ENCODE results near the gene MIEF1. TPM values are rescaled to one million over a fixed set of nuclear protein-coding genes. Genes with fewer than 3 reads are reported as not detected.

Gene MIEF1
- total and polyA plus RNA-seq, 2 of the 8 experiments (the other 6 are each of a cell fraction or from before 2014, with no cell fraction given) = 16.8 to 32.7 TPM

DNA sequence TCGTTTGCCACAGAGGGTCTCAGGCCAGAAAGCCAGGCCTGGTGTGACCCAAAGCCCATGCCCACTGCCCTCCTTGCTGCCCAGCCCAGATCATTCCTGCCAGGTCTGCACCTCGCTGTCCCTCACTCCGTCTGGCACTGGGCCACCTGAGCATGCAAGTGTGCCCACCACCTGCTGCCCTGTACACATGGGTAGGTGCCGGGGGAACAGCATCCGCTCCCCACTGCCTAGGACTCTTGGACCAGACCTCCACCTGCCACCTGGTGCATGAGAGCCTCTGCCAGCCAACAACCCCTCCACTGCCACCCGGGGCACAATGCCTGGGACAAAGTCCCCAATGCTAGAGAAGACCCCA, 32.8 kb upstream of the MIEF1 start:
- Histone ChIP-seq H3K14ac (ENCODE audit: insufficient read length) (no peak overlapping the region), H2BK5ac (ENCODE audit: low read depth, low read length) (no peak overlapping the region), H2AFZ (ENCODE audit: low read length) (no peak overlapping the region), H3K4me2 (ENCODE audit: insufficient read depth in 1 of 2, low read depth in 2 of 2, low read length in 2 of 2) (no peak overlapping the region), H2BK15ac (ENCODE audit: low read length) (no peak overlapping the region), H3K23ac (ENCODE audit: insufficient read length) (no peak overlapping the region), H3K79me2 (ENCODE audit: control insufficient read depth in 1 of 2, insufficient read depth in 2 of 2, low read length in 2 of 2) (no peaks in the 10 kb centered on the region), H3K4me1 (replicated peaks in 1 of 4; ENCODE audit: control insufficient read depth in 3 of 4, insufficient read depth in 4 of 4, low read length in 3 of 4) (peaks cover 11 to 44% (median 32%) of the 10 kb centered on the region in 4 experiments), H4K5ac (ENCODE audit: insufficient read length, low read depth, low read length) (no peak overlapping the region), H2BK120ac (replicated peaks; ENCODE audit: low read depth, low read length) (no peak overlapping the region), H3K56ac (replicated peaks; ENCODE audit: insufficient read length, low read depth, low read length) (no peak overlapping the region), H3K9ac (replicated peaks in 1 of 4; ENCODE audit: extremely low read depth in 1 of 4, low read depth in 3 of 4, low read length in 3 of 4) (no peak overlapping the region), H3K27me3 (replicated peaks in 1 of 4; ENCODE audit: control insufficient read depth in 3 of 4, extremely low read depth in 1 of 4, insufficient read depth in 3 of 4, low read length in 3 of 4) (no peaks in the 10 kb centered on the region), H3K79me1 (ENCODE audit: low read depth, low read length) (no peaks in the 10 kb centered on the region; the same call in none of the 2 replicates), H4K20me1 (replicated peaks in 1 of 2; ENCODE audit: control insufficient read depth in 1 of 2, insufficient read depth in 2 of 2, low read length in 2 of 2) (peaks cover 0 to 6% of the 10 kb centered on the region in 2 experiments), H2BK12ac (ENCODE audit: low read depth, low read length) (no peak overlapping the region), H3K27ac (ENCODE audit: low read depth, low read length) (no peak overlapping the region), H4K8ac (ENCODE audit: extremely low read depth, insufficient read depth, low read length) (no peak overlapping the region; the same call in 1 of the 2 replicates), H3K18ac (ENCODE audit: extremely low read depth, low read length) (no peak overlapping the region; the same call in 1 of the 2 replicates), H4K91ac (replicated peaks; ENCODE audit: insufficient read length, low read length) (peak overlapping the region; percentile 38), H3K4ac (replicated peaks; ENCODE audit: insufficient read length, low read depth, low read length) (peak overlapping the region; percentile 34), H3K36me3 (ENCODE audit: control insufficient read depth in 2 of 4, insufficient read depth in 4 of 4, low read length in 3 of 4) (no peaks in the 10 kb centered on the region), H2AK5ac (ENCODE audit: low read depth, low read length) (no peak overlapping the region), H3K4me3 (ENCODE audit: extremely low read depth in 1 of 4, insufficient read depth in 2 of 4, low read depth in 3 of 4, low read length in 4 of 4) (no peak overlapping the region), H3K23me2 (ENCODE audit: low read depth, low read length) (no peaks in the 10 kb centered on the region), H2BK20ac (ENCODE audit: low read length) (no peak overlapping the region), H3K9me3 (ENCODE audit: insufficient read depth in 2 of 2, low read depth in 1 of 2, low read length in 1 of 2) (no peaks in the 10 kb centered on the region)
- TF ChIP-seq ATF3 (IDR thresholded peaks at IDR 0.05; ENCODE audit: insufficient read depth, low read depth, low read length) = no peak
- no peak for TF ChIP-seq RXRA (IDR thresholded peaks at IDR 0.05; ENCODE audit: insufficient read depth, low read depth, low read length)
- TF ChIP-seq EP300 (IDR thresholded peaks at IDR 0.05; ENCODE audit: borderline replicate concordance in 1 of 2, low read depth in 2 of 2, low read length in 2 of 2) = no peak
- TF ChIP-seq NRF1 (IDR thresholded peaks at IDR 0.05; ENCODE audit: low read depth, low read length) = no peak
- no peak for TF ChIP-seq ZNF274 (IDR thresholded peaks at IDR 0.05; ENCODE audit: borderline replicate concordance, extremely low read depth, low read length)
- no peak for TF ChIP-seq SIX5 (IDR thresholded peaks at IDR 0.05; ENCODE audit: low read depth, low read length)
- TF ChIP-seq USF2 (IDR thresholded peaks at IDR 0.05; ENCODE audit: low read length) = no peak
- TF ChIP-seq POLR2AphosphoS5 (IDR thresholded peaks at IDR 0.05; ENCODE audit: low read depth, low read length) = no peak
- no peak for TF ChIP-seq BACH1 (IDR thresholded peaks at IDR 0.05; ENCODE audit: low read length)
- TF ChIP-seq ASH2L (IDR thresholded peaks at IDR 0.05; ENCODE audit: low read length) = no peak
- TF ChIP-seq TBP (IDR thresholded peaks at IDR 0.05; ENCODE audit: low read depth, low read length) = no peak
- DNase-seq (ENCODE audit: low read depth in 1 of 2, low spot score in 2 of 2) (no peak), FAIRE-seq (no peak)
- 90% methylated on average over 5 of the region's 6 CpGs; no CpG with 5 or more reads in 1 of the 2 experiments for WGBS, 2 experiments (ENCODE audit: extremely low coverage in 1 of 2, insufficient coverage in 1 of 2, insufficient read length in 1 of 2, insufficient replicate concordance in 2 of 2, low coverage in 1 of 2, low lambda C conversion rate in 2 of 2, missing lambda C conversion rate in 1 of 2)
- ChIA-PET POLR2A (ENCODE audit: partially characterized antibody) (interaction anchor here (0.6 to 3.8 kb wide), 6 partner anchors 9 to 150 kb away, joined by 3 to 11 read pairs (median 5); partner anchors contain the start of genes ATF4, MIEF1 and RPL3), CTCF (ENCODE audit: partially characterized antibody) (interaction anchor here (1.0 to 6.0 kb wide), 8 partner anchors 7 to 80 kb away, joined by 3 to 60 read pairs (median 8); no protein-coding TSS in a partner anchor)
